AG09319 (cell line): ENCODE data around the gene MGP.

Source experiments
- DNase-seq: peaks from one replicate; pipeline ENCODE4 v3.0.0-alpha.2; 2010; ENCODE audit warnings: low read depth; ENCODE audit errors: extremely low read depth
- CTCF ChIP-seq: IDR thresholded peaks from 2 replicates; pipeline ENCODE4 v1.5.1; 2011; ENCODE audit warnings: low read depth, mild to moderate bottlenecking, inconsistent platforms, low read length, moderate library complexity

The MGP gene

DNA sequence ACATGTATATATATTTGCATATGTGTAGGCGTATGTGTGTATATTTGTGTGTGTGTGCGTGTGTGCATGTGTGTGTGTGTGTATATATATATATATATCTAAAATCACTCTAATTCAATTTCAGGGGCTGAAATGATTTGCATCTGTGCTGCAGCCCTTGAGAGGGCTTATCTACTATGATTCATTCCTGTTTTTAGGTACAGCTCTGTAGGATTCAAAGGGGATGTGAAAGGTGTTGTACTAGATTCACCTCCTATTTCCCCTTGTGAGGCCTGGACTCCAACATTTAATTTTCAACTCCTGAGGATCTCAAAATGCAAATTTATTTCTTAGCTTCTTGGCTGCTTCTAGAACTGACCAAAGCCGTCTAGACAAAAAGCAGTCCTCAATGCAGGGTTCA lies 41.6 kb upstream of the MGP start:
- no peak for TF ChIP-seq CTCF
- DNase-seq: no peak

DNA sequence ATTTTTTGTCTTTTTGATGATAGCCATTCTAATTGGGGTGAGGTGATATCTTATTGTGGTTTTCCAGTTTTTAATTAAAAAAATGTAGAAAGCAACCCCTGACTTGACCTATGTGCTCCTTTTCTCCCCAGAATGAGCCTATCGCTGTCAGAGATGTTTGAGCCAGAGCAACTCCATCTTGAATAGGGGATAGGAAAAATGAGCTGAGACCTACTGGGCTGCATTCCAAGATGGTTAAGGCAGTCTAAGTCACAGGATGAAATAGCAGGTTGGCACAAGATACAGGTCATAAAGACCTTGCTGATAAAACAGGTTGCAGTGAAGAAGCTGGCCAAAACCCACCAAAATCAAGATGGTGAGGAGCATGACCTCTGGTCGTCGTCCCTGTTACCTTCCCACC lies 38.9 kb upstream of the MGP start:
- DNase-seq: no peak
- no peak for TF ChIP-seq CTCF

- no peak for DNase-seq
- TF ChIP-seq CTCF: no peak
Measured at GRCh38 chr12:14923944-14924343, 38.3 kb upstream of the MGP start.

DNA sequence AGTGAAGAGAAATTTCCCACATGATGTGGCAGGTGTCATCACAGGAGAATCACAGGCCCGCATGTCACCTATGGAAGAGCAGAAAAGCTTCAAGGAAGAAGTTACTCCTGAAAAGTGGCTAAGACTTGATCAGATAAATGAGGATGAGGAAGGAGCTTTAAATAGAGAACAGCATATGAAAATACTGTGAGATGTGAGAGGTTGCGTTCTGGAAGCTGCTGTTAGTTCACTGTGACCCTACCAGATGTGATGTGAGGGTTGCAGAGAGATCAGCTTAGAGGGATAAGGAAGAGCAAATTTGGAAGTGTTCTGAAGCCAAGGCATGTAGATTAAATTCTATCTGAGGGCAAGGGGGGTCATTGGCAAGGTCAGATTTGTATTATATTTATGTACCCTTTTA lies 35.6 kb upstream of the MGP start:
- no peak for TF ChIP-seq CTCF
- DNase-seq: no peak

- no peak for TF ChIP-seq CTCF
- no peak for DNase-seq
Measured at GRCh38 chr12:14920475-14921126, 34.9 kb upstream of the MGP start.

GRCh38 chr12:14919455-14919854 lies 33.8 kb upstream of the MGP start:
- no peak for TF ChIP-seq CTCF
- no peak for DNase-seq

DNA sequence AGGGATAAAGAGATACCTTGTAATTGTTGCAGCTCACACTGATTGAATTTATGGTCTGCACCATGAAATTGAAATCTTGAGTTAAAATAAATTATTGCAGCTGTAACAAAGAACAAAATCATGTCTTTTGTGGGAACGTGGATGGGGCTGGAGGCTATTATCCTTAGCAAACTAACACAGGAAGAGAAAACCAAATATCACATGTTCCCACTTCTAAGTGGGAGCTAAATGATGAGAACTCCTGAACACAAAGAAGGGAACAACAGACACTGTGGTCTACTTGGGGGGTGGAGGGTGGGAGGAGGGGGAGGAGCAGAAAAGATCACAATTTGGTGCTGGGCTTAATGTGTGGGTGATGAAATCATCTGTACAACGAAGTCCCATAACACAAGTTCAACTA lies 30.1 kb upstream of the MGP start:
- TF ChIP-seq CTCF: no peak
- no peak for DNase-seq
